NK-92 (cell line): Measurements from ENCODE around the gene ZNF428.
A peak's percentile ranks its signal among the peaks of the same experiment; 100 is the strongest.
"Not testable (repeated sequence)": the region's sequence is repeated elsewhere in the genome, so short reads cannot be mapped to it uniquely, and the experiment has no call there.

Source experiments
- DNase-seq: peaks from one replicate; lab custom pipeline; 2025; ENCODE audit not compliant: unreplicated experiment; lab: John Stamatoyannopoulos, UW

The ZNF428 gene

DNA sequence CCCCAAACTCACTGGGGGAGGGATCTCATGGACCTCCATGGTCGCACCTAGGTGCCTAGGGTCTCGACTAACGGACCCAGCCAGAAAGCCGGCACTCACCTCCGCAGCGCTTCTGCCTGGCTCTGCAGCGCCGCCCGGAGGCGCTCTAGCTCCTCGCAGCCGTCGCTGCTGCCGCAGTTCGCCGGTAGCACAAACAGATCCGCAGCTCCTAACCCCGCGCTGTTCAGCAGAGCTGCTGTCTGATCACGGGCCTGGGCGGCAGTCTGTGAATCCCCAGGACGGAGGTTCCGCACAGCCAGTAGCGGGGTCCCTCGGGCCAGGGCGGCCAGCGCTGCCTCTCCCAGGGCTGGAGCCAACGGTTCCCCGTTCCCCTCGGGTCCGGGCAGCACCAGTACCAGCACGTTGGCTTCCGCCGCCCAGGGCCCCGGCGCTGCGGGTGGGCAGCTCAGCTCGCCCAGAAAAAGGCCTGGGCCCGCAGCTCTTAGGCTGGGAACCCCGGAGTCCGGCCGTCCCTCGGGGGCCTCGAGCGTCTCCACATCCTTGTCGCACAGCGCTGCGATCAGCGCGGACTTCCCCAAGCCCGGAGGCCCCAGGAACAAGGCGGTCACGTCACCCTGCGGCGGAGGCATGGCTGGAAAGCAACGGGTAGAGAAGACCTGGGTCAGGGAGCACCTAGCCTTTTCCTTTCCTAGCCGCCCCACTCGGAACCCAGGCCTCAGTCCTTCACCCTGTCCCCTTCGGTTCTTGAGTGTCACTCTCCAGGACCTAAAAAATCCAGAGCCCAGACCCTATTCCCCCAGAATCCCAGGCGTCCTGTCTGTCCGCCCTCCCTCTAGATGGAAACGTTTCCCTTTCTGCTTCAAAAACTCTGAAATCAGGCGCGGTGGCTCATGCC lies 24.5 kb downstream of the ZNF428 start:
- no peak for DNase-seq

DNA sequence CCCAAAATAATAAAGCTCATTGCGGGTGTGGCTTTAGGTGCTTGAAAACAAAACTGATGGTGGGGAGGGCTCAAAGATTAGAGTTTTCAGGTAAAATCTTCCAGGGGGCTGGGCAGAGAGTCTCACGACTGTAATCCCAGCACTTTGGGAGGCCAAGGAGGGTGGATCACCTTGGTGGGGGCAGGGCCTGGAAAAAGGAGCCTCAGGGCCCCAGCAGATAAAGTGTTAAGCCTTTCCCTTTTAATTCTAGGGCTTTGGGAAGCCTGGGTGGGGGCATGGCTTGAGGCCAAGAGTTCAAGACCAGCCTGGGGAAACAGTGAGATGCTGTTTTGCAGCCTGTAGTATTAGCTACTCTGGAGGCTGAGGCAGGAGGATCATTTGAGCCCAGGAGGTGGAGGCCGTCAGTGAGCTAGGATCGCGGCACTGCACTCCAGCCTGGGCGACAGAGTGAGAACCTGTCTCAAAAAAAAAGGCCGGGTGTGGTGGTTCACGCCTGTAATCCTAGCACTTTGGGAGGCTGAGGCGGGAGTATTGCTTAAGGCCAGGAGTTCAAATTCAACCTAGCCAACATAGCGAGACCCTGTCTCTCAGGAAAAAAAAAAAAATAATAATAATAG lies 25.2 kb downstream of the ZNF428 start:
- no peak for DNase-seq

DNA sequence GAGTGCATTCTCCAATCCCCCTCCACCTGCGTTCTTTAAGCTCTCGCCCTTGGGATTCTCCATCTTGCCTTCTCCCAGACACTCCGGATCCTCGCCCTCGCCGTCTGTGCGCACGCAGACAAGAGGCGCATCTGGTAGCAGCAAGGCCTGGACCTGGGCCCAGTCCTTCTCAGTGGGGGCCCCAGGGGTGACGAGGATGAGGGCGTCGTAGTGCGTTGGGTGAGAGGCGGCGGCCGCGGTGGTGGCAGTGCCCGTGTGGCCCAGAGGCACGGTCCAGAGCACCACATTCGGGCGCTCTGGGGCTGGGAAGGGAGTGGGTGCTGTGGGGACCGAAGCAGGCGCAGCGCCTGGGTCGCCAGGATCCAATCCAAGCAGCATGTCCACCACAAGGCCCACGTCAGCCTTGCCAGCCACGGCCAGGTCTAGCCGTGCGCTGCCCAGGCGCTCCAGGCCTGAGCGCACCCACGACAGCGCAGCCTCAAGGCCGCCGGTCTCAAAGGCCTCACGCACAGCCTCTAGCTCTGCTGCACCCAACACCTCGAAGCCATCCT lies 26.6 kb downstream of the ZNF428 start:
- DNase-seq = no peak

DNA sequence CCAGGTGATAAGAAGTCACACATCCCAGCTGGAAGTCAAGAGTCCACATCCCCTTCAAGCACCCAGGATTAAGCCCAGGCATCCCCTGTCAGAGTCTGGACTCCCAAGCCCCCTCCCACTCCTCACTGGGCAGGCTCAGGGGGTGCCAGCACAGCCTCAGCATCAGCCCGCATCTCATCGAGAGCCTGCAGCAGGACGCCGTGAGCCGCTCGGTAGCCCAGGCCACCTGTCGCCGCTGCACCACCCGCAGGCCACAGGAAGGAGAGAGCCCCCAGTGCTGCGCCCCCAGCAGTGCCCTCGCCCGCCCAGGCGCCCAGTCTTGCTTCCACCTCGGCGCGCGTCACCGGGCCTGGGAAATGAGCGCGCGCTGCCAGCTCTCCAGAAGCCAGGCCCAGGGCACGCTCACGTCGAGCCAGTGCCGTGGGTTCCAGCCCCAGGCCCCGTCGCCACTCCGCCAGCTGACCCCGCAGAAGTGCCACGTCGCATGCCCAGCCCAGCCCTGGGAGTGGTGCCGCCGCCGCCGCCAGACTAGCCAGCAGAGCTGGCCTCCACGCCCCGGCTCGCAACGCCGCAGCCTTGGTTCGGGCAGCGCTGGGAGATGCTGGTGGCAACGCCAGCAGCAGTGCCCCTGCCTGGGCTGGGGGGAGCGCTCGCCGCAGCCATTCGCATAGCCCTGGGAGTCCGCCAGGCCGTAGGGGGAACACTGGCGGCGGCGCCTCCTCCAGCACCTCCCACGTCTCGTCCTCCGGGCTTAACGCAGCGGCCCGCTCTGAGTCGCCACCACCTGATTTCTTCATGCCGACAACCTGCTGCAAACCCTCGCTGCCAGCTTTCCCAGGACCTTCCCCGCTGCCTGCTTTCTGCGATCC lies 27.3 kb downstream of the ZNF428 start:
- DNase-seq = no peak

DNA sequence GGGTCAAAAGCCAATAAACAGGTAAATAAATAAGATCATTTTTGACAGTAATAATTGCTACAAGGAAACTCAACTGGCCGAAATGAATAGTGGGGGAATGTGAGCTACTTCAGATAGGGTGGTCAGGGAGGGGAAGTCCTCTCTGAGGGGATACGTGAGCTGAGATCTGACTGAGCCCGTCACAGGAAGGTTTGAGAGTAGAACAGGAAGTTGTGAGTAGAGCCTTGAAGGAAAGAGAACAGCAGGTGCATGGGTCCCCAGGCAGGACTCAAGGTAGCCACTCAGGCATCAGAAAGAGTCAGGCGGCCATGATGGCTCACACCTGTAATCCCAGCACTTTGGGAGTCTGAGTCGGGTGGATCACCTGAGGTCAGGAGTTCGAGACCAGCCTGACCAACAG lies 29.8 kb downstream of the ZNF428 start:
- no peak for DNase-seq

DNA sequence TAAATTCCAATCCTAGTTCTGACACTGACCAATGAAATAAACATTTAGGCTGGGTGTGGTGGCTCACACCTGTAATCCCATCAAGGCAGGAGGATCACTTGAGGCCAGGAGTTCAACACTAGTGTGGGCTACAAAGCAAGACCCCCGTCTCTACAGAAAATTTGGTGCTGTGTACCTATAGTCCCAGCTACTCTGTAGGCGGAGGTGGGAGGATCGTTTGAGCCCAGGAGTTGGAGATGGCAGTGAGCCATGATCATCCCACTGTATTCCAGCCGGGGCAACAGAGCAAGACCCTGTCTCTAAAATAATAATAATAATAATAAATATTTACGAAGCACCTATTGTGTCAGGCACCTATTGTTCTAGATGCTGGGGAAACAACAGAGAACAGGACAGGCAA lies 30.2 kb downstream of the ZNF428 start:
- DNase-seq = no peak

DNA sequence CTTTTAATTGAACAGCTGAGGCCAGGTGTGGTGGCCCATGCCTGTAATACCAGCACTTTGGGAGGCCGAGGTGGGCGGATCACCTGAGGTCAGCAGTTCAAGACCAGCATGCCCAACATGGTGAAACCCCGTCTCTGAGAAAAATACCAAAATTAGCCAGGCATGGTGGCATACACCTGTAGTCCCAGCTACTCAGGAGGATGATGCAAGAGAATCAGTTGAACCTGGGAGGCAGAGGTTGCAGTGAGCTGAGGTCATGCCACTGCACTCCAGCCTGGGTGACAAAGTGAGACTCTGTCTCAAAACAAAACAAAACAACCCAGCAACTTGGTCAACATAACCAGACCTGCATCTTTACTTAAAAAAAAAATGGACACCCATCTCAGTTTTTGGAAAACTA lies 32.4 kb downstream of the ZNF428 start:
- not testable (repeated sequence) for DNase-seq

DNA sequence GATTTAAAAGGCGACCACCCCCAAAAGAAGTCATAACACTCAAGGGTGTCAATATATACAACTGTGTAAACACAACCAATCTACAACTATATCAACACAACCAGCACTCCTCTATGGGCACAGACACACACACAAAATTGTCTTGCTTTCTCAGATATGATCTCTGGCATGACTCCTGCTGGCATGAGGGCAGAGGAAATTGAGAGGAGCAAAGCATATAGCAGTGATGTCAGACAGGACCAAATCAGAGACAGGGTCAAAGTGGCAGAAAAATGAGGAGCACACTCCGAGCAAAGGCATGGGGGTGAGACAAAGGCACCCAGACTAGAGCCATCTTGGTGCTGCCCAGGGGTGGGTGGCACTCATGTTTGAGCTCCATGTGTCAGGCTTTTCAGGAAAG lies 33.1 kb downstream of the ZNF428 start:
- no peak for DNase-seq

DNA sequence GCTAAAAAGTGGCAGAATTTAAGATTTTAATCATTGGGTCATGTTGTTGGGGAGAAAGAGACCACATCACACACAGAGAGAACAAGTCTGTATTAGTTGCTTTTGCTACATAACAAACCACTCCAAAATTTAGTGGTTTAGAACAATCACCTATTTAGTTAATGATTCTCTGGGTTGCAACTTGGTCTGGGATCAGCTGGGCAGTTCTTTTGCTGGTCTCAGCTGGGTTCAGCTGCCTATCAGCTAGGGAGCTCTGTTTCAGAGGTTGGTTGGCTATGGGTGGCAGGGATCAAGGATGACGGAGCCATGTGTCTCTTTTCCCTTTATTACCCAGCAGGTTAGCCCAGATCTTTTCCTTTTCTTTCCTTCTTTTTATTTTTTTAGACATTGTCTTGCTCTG lies 34.9 kb downstream of the ZNF428 start:
- DNase-seq = no peak

DNA sequence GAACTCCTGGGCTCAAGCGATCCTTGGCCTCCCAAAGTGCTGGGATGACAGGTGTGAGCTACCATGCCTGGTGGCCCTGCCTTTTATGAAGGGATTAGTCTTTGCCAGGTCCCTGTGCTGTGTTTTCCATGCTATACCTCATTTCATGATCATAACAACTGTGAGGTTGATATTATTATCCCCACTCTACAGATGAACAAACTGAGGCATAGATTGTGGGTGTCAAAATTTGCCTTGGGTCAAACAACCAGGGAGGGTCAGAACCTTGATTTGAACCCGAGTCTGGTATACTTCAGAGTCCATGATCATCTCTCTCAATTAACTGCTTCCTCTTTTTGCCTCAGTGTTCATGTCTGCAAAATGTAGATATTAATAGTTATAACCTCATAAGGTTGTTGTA lies 36.9 kb downstream of the ZNF428 start:
- DNase-seq = no peak

DNA sequence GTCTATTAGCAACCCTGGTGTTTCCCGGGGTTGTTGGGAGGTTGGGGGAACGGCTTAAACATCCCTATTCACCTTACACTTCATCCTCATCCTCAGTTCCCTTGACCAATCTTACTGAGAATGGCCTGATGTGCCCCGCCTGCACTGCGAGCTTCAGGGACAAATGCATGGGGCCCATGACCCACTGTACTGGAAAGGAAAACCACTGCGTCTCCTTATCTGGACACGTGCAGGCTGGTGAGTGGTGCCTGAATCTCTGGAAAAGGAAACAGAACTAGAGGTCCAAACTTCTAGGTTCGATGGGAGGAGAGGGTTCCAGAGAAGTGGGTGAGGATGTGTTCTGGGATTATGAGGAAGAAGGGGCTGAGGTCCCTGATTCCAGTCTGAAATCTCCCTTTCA lies 38.0 kb downstream of the ZNF428 start:
- DNase-seq = no peak

DNA sequence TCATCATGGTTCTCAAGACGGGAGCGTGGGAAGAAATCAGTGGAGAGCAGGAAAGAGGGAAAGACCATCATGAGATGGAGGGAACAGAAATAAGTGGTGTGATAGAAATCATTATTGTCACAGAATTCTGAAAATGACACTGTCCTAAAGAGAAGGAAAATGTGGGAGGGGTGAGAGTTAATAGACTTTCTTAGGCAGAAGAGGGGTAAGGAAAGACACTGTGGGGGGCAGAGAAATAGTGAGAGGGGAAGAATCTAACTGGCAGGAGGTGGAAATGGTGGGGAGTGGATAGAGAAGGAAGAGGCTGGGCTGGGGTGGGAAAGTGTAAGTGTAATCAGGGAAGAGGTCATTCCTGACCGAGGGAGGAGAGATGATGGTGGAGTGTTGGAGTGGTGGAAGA lies 40.6 kb downstream of the ZNF428 start:
- no peak for DNase-seq

DNA sequence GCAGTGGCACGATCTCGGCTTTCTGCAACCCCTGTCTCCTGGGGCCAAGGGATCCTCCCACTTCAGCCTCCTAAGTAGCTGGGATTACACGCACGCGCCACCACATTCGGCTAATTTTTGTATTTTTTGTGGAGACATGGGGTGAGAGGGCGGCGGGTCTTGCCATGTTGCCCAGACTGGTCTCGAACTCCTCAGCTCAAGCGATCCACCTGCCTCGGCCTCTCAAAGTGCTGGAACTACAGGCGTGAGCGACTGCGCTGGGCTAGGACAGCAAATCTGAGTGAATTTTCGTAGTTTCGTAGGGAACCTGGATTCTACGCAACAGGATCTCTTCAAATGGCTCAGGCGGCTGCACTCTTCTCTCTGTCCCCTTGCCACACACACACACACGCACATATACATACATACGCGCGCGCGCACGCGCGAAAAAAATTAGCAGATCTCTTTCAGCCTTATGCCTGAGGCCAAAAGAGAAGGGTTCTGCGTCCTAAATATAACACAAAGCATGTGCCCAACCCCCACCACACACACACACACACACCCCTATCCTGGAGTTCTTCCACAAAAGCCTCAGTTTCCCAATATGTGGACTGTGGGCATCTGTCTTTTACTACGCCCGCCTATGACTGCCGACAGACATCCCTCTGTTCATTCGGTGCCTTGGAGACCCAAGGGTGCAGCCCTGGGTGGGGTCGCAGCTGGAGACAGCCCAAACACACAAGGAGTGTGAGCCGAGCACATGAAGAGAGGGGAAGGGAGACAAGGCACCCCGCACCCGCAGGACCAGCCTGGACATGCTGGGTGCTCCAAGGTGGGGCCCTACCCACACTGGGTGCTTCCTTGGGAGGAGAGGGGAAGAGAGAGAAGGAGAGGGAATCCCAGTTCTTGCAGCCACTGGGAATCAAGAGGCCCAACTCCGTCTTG lies 43.2 kb downstream of the ZNF428 start:
- no peak for DNase-seq

DNA sequence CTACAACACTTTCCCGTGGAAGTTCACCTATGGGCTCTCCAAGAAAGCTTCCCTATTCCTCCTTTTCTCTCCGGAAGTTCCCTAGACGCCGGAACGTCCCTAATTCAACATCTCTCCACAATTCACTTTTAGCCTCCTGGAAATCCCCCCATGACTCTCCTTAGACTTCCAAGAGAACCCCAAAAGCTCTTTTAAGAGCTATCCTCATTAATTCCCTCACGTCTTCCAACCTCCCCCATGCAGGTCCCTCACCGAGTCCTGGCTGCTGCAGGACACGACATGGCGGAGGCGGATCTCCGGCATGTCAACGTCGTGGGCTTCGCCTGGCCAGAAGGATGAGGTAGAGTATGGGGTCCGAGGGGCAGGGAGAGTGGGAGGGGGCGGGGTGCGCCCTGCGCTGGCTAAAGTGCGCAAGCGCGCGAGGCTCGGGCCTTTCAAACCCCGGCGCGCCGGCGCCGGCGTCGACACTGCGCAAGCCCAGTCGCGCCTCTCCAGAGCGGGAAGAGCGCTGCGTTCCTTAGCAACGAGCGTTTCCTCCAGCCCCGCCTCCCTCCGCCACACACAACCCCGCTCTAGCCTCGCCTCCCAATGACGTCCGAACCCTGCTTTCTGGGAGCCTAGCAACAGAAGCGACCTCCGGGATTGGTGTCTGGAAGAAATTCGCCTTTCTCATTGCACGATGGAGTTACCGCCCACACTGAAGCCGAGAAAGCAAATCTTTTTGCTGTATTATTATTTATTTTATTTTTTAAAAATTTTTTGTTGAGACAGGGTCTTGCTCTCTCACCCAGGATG lies 44.1 kb downstream of the ZNF428 start, which contains the start of the genes PINLYP and XRCC1:
TSS of gene PINLYP (plus strand) at position 646 of the 795 bp plus-strand sequence. CDS start 1,391 bp downstream, outside the sequence.
TSS of gene XRCC1 (minus strand) at position 372 of the 795 bp plus-strand sequence. CDS start at position 303, 69 bp downstream.
- peak; percentile 87 for DNase-seq

DNA sequence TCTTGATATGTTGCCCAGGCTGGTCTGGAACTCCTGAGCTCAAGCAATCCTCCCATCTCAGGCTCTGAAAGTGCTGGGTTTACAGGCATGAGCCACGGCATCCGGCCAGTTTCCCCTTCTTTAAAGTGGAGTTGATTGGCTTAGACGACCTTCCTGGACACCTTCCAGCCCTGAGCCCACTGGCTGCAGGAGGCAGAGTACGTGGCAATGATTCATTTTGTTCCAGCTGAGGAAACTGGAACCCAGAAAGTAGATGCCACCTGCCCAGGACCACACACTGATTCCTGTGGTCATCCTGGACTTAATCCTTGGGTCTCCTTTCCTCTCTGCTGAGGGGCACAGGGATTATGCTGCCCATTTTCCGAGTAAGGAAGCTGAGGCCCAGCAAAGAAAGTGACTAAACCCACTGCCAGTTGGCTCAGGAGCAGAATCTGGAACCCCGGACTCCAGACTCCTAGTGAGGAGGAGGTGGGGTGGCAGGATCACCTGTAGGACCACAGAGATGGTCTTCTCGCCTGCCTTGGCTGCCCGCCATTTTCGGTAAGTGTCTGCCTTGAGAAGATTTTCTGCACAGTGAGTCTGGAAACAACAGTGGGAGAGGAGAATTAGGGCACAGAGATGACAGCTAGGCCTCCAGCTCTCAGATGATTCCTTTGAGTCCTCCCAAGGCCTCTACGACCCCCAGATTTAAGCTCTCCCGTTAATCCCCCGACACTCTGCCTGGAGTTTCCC lies 44.8 kb downstream of the ZNF428 start:
- no peak for DNase-seq

DNA sequence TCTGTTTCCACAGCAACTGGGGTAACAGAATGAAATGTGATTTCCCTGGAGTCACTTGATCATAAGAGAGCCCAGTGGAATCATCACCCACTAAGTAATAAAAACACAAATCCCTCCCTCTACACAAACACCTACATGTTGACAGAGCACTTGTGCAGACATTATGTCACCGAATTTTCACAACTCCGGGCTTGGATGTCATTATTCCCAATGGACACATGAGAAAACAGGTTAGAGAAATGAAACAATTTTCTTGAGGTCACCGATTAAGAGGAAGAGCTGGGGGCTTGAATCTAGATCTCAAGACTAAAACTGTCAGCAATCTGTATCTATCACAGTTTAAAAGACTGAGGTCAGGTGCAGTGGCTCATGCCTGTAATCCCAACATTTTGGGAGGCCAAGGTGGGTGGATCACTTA lies 47.2 kb downstream of the ZNF428 start:
- no peak for DNase-seq

DNA sequence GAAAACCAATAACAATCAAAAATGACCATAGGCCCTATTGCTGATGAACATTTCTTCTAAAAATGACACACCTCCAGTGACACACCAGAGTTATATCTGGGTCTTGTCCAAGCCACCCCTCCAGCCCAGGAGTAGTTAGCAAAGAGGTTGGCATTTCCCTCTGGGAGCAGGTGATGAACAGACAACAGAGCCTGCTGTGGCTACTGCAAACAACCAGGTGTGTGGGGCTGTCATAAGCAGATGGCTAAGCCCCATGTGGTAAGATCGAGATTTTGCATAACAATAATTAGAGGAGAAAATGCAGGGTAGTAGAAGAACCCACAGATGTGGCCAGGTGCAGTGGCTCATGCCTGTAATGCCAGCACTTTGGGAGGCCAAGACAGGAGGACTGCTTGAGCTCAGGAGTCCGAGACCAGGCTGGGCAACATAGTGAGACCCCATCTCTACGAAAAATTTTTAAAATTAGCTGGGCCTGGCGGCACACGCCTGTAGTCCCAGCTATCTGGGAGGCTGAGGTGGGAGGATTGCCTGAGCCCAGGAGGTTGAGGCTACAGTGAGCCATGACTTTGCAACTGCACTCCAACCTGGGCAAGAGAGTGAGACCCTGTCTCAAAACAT lies 49.1 kb downstream of the ZNF428 start:
- DNase-seq = no peak

DNA sequence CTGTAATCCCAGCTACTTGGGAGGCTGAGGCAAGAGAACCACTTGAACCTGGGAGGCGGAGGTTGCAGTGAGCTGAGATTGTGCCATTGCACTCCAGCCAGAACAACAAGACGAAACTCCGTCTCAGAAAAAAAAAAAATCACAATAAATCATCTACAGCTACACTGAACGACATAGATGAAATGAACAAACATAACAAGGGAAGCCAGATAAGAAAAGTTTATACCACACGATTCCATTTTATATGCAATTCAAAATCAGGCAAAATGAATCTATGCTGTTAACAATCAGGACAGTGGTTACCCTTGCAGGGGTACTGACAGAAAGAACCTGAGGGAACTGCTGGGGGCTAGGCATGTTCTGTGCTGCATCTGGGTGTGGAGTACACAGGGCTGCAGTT lies 49.8 kb downstream of the ZNF428 start:
- DNase-seq = no peak
